Suprapubic skin (tissue), 4 donors: ENCODE measurements around the gene LALBA.

Source experiments
- POLR2A ChIP-seq, 2 donors: fragments of 450-650 bp; IDR thresholded peaks; one replicate each; pipeline ENCODE4 v1.6.1; 2017; ENCODE audit warnings: antibody characterized with exemption in 2 of 2, mild to moderate bottlenecking in 2 of 2, moderate library complexity in 2 of 2
- POLR2AphosphoS5 ChIP-seq, 3 donors: sonication (generic); formaldehyde crosslinking; IDR thresholded peaks; one replicate each; pipeline ENCODE4 v1.6.1; 2017; ENCODE audit warnings: antibody characterized with exemption in 3 of 3
- TF ChIP-seq, protein P1 (sequence below), 2 donors: fragments of 200-600 bp in 1 of 2; fragments of 450-650 bp in 1 of 2; sonication (generic) in 1 of 2; IDR thresholded peaks; one replicate each; pipeline ENCODE4 v1.5.1; 2016 to 2019; ENCODE audit warnings: antibody characterized with exemption in 2 of 2, mild to moderate bottlenecking in 1 of 2, moderate library complexity in 1 of 2

- TF ChIP-seq, protein P1, sequence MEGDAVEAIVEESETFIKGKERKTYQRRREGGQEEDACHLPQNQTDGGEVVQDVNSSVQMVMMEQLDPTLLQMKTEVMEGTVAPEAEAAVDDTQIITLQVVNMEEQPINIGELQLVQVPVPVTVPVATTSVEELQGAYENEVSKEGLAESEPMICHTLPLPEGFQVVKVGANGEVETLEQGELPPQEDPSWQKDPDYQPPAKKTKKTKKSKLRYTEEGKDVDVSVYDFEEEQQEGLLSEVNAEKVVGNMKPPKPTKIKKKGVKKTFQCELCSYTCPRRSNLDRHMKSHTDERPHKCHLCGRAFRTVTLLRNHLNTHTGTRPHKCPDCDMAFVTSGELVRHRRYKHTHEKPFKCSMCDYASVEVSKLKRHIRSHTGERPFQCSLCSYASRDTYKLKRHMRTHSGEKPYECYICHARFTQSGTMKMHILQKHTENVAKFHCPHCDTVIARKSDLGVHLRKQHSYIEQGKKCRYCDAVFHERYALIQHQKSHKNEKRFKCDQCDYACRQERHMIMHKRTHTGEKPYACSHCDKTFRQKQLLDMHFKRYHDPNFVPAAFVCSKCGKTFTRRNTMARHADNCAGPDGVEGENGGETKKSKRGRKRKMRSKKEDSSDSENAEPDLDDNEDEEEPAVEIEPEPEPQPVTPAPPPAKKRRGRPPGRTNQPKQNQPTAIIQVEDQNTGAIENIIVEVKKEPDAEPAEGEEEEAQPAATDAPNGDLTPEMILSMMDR (IDR thresholded peaks at IDR 0.05) = no peak
- TF ChIP-seq POLR2A (IDR thresholded peaks at IDR 0.05) (no peak), POLR2AphosphoS5 (IDR thresholded peaks at IDR 0.05) (no peak)
Observed at GRCh38 chr12:48615681-48616080, 45.8 kb upstream of the LALBA start.
